Stimulated activated effector memory CD8-positive, alpha-beta T cell treated with anti-CD3 and anti-CD28 coated beads, Interleukin-12 subunit alpha, Interleukin-12 subunit beta, amount 100 ng/mL, for 72 hours (primary cell): ENCODE data around the gene SLC15A4.
A peak's percentile ranks its signal among the peaks of the same experiment; 100 is the strongest.
"Not testable (repeated sequence)": the region's sequence is repeated elsewhere in the genome, so short reads cannot be mapped to it uniquely, and the experiment has no call there.

Source experiments
- ATAC-seq: fragments of 150-1000 bp; cut with Tn5 transposase; 2 replicates; pipeline ENCODE4 v1.10.0; 2021
- DNase-seq, 2 donors: peaks; one replicate each; pipeline ENCODE4 v3.0.0; 2021 to 2022; ENCODE audit warnings: low spot score in 2 of 2
- H3K27ac Mint-ChIP-seq: one replicate; pipeline ENCODE4 v1.8.0; 2022; ENCODE audit warnings: mild to moderate bottlenecking, mixed read lengths
- H3K36me3 Mint-ChIP-seq: one replicate; pipeline ENCODE4 v1.8.0; 2022; ENCODE audit warnings: mild to moderate bottlenecking, mixed read lengths
- H3K4me1 Mint-ChIP-seq: one replicate; pipeline ENCODE4 v1.8.0; 2022; ENCODE audit warnings: mixed read lengths
- H3K4me3 Mint-ChIP-seq: one replicate; pipeline ENCODE4 v1.8.0; 2022; ENCODE audit warnings: mild to moderate bottlenecking, mixed read lengths
- H3K9me3 Mint-ChIP-seq: one replicate; pipeline ENCODE4 v1.8.0; 2022; ENCODE audit warnings: mixed read lengths

Gene SLC15A4

GRCh38 chr12:128810182-128811127 is 13.3 kb downstream of the SLC15A4 start:
- peaks cover 90% of the 10 kb centered on the region for H3K36me3 Mint-ChIP-seq
- peaks cover 60% of the 10 kb centered on the region for H3K4me1 Mint-ChIP-seq
- DNase-seq (peak in 1 of 2 donors; percentile 74), ATAC-seq (peak; percentile 96)
- peak overlapping the region; percentile 95 for H3K27ac Mint-ChIP-seq
- peak overlapping the region; percentile 80 for H3K4me3 Mint-ChIP-seq
- no peaks in the 10 kb centered on the region for H3K9me3 Mint-ChIP-seq

GRCh38 chr12:128808651-128809050 is 15.1 kb downstream of the SLC15A4 start:
- Mint-ChIP-seq H3K9me3 (no peaks in the 10 kb centered on the region), H3K4me1 (peaks cover 51% of the 10 kb centered on the region), H3K4me3 (no peak overlapping the region), H3K36me3 (peaks cover 95% of the 10 kb centered on the region), H3K27ac (peak overlapping the region; percentile 40)
- ATAC-seq (no peak), DNase-seq (no peak)

DNA sequence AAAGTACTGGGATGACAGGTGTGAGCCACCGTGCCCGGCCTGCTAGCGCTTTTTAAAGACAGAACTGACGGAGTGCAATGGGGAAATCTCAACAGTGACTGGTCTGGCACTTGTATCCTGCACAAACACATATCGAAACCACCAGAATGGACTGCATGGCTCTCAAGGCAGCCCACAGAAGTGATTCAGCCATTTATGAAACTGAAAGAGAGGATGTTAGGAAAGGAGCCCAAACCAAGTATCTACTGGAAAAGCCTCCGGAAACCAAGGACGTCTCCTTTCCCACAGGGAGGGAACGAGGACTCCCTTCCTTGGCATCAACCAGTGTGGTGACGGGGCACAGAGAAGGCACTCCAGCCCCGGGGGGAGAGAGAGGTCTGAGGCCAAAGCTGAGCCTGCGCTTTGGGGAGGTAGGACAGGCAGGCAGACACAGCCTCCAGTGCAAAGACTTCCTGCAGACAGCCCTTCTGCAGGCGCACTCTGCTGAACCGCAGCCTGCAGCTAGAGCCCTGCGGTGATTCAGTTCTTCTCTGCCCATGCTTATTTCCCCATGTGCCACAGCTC is 16.5 kb downstream of the SLC15A4 start:
- Mint-ChIP-seq H3K9me3 (no peaks in the 10 kb centered on the region), H3K4me1 (peaks cover 51% of the 10 kb centered on the region), H3K4me3 (no peak overlapping the region), H3K36me3 (peaks cover 95% of the 10 kb centered on the region), H3K27ac (peak overlapping the region; percentile 26)
- DNase-seq, result no peak
- ATAC-seq, result no peak

GRCh38 chr12:128806573-128806972 is 17.2 kb downstream of the SLC15A4 start:
- no peak overlapping the region for H3K27ac Mint-ChIP-seq
- no peak overlapping the region for H3K4me3 Mint-ChIP-seq
- ATAC-seq (no peak), DNase-seq (no peak)
- peaks cover 51% of the 10 kb centered on the region for H3K4me1 Mint-ChIP-seq
- H3K36me3 Mint-ChIP-seq, result peaks cover 95% of the 10 kb centered on the region
- H3K9me3 Mint-ChIP-seq, result no peaks in the 10 kb centered on the region

DNA sequence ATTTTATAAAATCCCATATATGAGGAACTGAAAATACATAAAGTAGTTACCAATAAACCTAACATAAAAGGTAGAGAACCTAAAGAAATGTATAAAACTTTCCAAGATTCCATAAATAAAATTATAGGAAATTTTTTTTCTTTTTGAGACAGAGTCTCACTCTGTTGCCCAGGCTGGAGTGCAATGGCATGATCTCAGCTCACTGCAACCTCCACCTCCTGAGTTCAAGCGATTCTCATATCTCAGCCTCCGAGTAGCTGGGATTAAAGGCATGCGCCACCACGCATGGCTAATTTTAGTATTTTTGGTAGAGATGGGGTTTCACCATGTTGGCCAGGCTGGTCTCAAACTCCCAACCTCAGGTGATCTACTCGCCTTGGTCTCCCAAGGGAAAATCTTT is 18.4 kb downstream of the SLC15A4 start:
- not testable (repeated sequence) for H3K27ac Mint-ChIP-seq, H3K9me3 Mint-ChIP-seq, H3K4me3 Mint-ChIP-seq, ATAC-seq, DNase-seq
- peaks cover 45% of the 10 kb centered on the region for H3K4me1 Mint-ChIP-seq
- H3K36me3 Mint-ChIP-seq, result peaks cover 100% of the 10 kb centered on the region

GRCh38 chr12:128804762-128805161 is 19.0 kb downstream of the SLC15A4 start:
- H3K4me3 Mint-ChIP-seq, result no peak overlapping the region
- ATAC-seq (no peak), DNase-seq (no peak)
- H3K36me3 Mint-ChIP-seq, result peaks cover 100% of the 10 kb centered on the region
- no peak overlapping the region for H3K27ac Mint-ChIP-seq
- H3K9me3 Mint-ChIP-seq, result no peaks in the 10 kb centered on the region
- peaks cover 42% of the 10 kb centered on the region for H3K4me1 Mint-ChIP-seq

GRCh38 chr12:128803788-128804187 is 20.0 kb downstream of the SLC15A4 start:
- H3K36me3 Mint-ChIP-seq, result peaks cover 100% of the 10 kb centered on the region
- DNase-seq (no peak), ATAC-seq (no peak)
- no peak overlapping the region for H3K27ac Mint-ChIP-seq
- H3K4me1 Mint-ChIP-seq, result peaks cover 41% of the 10 kb centered on the region
- no peaks in the 10 kb centered on the region for H3K9me3 Mint-ChIP-seq
- no peak overlapping the region for H3K4me3 Mint-ChIP-seq

- H3K36me3 Mint-ChIP-seq, result peaks cover 100% of the 10 kb centered on the region
- H3K27ac Mint-ChIP-seq, result peak overlapping the region; percentile 15
- ATAC-seq (no peak), DNase-seq (no peak)
- no peaks in the 10 kb centered on the region for H3K9me3 Mint-ChIP-seq
- peaks cover 47% of the 10 kb centered on the region for H3K4me1 Mint-ChIP-seq
- H3K4me3 Mint-ChIP-seq, result no peak overlapping the region
Observed at GRCh38 chr12:128802756-128803155, 21.0 kb downstream of the SLC15A4 start.

GRCh38 chr12:128801879-128802391 is 21.8 kb downstream of the SLC15A4 start:
- H3K4me3 Mint-ChIP-seq, result no peak overlapping the region
- peak overlapping the region; percentile 15 for H3K27ac Mint-ChIP-seq
- ATAC-seq (peak; percentile 50), DNase-seq (no peak)
- no peaks in the 10 kb centered on the region for H3K9me3 Mint-ChIP-seq
- peaks cover 56% of the 10 kb centered on the region for H3K4me1 Mint-ChIP-seq
- H3K36me3 Mint-ChIP-seq, result peaks cover 100% of the 10 kb centered on the region

- DNase-seq, result no peak
- Mint-ChIP-seq H3K4me3 (no peak overlapping the region), H3K27ac (peak overlapping the region; percentile 15), H3K9me3 (no peaks in the 10 kb centered on the region), H3K4me1 (peaks cover 69% of the 10 kb centered on the region), H3K36me3 (peaks cover 100% of the 10 kb centered on the region)
- ATAC-seq, result no peak
Observed at GRCh38 chr12:128800606-128801005, 23.2 kb downstream of the SLC15A4 start.

GRCh38 chr12:128798571-128799341 is 25.0 kb downstream of the SLC15A4 start:
- no peak overlapping the region for H3K27ac Mint-ChIP-seq
- no peaks in the 10 kb centered on the region for H3K9me3 Mint-ChIP-seq
- peaks cover 83% of the 10 kb centered on the region for H3K4me1 Mint-ChIP-seq
- DNase-seq, result no peak
- no peak overlapping the region for H3K4me3 Mint-ChIP-seq
- ATAC-seq, result no peak
- peaks cover 100% of the 10 kb centered on the region for H3K36me3 Mint-ChIP-seq

DNA sequence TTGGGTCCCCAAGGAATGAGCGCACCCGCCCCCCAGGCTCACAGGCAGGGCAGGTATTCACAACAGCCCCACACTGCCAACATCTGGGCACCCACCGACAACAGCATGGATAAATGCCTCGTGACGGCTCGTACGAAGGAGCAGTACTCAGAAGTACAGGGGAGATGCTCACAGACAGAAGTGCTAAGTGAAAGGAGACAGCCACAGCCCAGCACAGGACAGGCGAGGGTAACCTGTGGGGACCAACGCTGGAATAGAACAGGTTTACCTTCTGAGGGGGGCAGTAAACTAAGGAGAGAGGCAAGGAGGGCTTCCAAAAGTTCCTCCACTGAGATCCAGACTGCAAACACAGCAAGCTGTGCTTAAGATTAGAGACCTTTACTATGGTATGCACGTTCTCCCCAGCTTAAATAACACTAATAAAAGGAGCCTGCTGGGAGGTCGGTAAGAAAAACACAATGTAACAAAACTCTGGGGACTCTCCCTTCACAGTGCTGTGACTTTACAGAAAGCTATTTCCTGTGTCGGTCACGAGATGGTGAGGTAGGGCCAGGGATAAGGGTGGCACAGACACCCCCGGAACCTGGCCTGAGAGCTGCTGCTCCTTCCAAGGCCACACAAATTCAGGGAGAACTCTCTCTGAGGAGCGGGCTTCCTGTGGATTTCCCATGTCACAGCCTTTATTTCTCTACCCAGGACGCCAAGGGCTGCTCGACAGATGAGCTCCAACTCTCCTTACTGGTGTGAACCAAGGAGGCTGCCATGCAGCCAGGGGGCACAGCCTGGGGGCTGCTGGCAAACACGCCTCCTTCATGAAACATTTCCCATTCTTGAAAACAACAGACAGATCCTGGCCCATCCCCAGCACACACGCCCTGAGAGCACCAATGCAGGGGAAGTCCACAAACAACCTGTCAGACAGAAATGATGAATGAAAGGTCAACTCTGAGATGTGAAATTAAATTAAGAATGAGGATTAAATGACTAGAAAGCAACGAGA is 26.3 kb downstream of the SLC15A4 start:
- peak; percentile 42 for ATAC-seq
- peaks cover 100% of the 10 kb centered on the region for H3K36me3 Mint-ChIP-seq
- no peak for DNase-seq
- H3K4me1 Mint-ChIP-seq, result peaks cover 80% of the 10 kb centered on the region
- H3K27ac Mint-ChIP-seq, result peak overlapping the region; percentile 92
- no peaks in the 10 kb centered on the region for H3K9me3 Mint-ChIP-seq
- peak overlapping the region; percentile 60 for H3K4me3 Mint-ChIP-seq

- Mint-ChIP-seq H3K4me3 (peak overlapping the region; percentile 60), H3K9me3 (no peaks in the 10 kb centered on the region), H3K36me3 (peaks cover 100% of the 10 kb centered on the region), H3K27ac (peak overlapping the region; percentile 92), H3K4me1 (peaks cover 81% of the 10 kb centered on the region)
- ATAC-seq (peak; percentile 65), DNase-seq (no peak)
Observed at GRCh38 chr12:128796439-128797118, 27.2 kb downstream of the SLC15A4 start.
